Lung (tissue), 12 donors: Measurements from ENCODE around the gene FAM13A. TPM values are rescaled to one million over a fixed set of nuclear protein-coding genes. Genes with fewer than 3 reads are reported as not detected.
A peak's percentile ranks its signal among the peaks of the same experiment; 100 is the strongest.

Source experiments
- ATAC-seq: fragments of 200-7000 bp; cut with Tn5 transposase; one replicate; pipeline ENCODE4 v1.9.1; 2020; ENCODE audit warnings: moderate number of reproducible peaks; ENCODE audit not compliant: insufficient read depth, low FRiP score
- DNase-seq, 3 donors: peaks; one replicate each; pipeline ENCODE4 v3.0.0-alpha.2; 2013 to 2017
- H3K27ac ChIP-seq, 2 donors: one replicate each; pipeline ENCODE4 v1.5.1; 2013; ENCODE audit warnings: mild to moderate bottlenecking in 2 of 2, moderate library complexity in 2 of 2, control low read depth in 1 of 2, inconsistent platforms in 1 of 2, low read depth in 1 of 2, low read length in 1 of 2
- H3K27me3 ChIP-seq, 3 donors: one replicate each; pipeline ENCODE4 v1.5.1; 2013; ENCODE audit warnings: low read length in 2 of 3; ENCODE audit not compliant: control insufficient read depth in 3 of 3, insufficient read depth in 3 of 3
- H3K36me3 ChIP-seq, 4 donors: one replicate each; pipeline ENCODE4 v1.5.1; 2013; ENCODE audit warnings: low read length in 4 of 4, mild to moderate bottlenecking in 1 of 4, moderate library complexity in 1 of 4; ENCODE audit not compliant: control insufficient read depth in 4 of 4, insufficient read depth in 4 of 4
- H3K4me1 ChIP-seq, 5 donors: one replicate each; pipeline ENCODE4 v1.5.1; 2013; ENCODE audit warnings: low read length in 5 of 5, mild to moderate bottlenecking in 2 of 5, moderate library complexity in 1 of 5; ENCODE audit not compliant: control insufficient read depth in 5 of 5, insufficient read depth in 5 of 5
- H3K4me3 ChIP-seq: one replicate; pipeline ENCODE4 v1.5.1; 2013; ENCODE audit warnings: mild to moderate bottlenecking, control low read depth, moderate library complexity
- H3K9ac ChIP-seq, 2 donors: one replicate each; pipeline ENCODE4 v1.5.1; 2013; ENCODE audit warnings: low read length in 2 of 2, control low read depth in 1 of 2; ENCODE audit not compliant: insufficient read depth in 1 of 2
- H3K9me3 ChIP-seq, 4 donors: one replicate each; pipeline ENCODE4 v1.5.1; 2013; ENCODE audit warnings: low read length in 3 of 4, mild to moderate bottlenecking in 1 of 4, moderate library complexity in 1 of 4; ENCODE audit not compliant: control insufficient read depth in 4 of 4, insufficient read depth in 3 of 4
- WGBS, 2 donors: extraction: QIAGEN DNeasy Blood & Tissue Kit; methylation state at CpG; one replicate each; pipeline ENCODE4 v1.1.7; 2013; 5-methylcytosine and 5-hydroxymethylcytosine counted together
- polyA plus RNA-seq, 2 donors: library from polyadenylated mRNA; stranded (reverse); fragments of 200-250 nt; gene quantifications; one replicate each; pipeline ENCODE4 v1.2.1, GENCODE V29; 2013
- total RNA-seq, 2 donors: library from RNA; depleted of rRNA in 1 of 2; stranded (reverse); fragments of >200 nt in 1 of 2; gene quantifications; one replicate each; pipeline ENCODE4 v1.2.1, GENCODE V29; 2014 to 2021
- TF ChIP-seq, protein P1 (sequence below): IDR thresholded peaks from 2 replicates; pipeline ENCODE4 v1.5.1; 2012; ENCODE audit warnings: mild to moderate bottlenecking; ENCODE audit errors: control extremely low read depth, extremely low read depth
- donor health status: control.
- donor health status: control.
- donor health status: Bipolar disorder and iron deficiency.
- donor health status: healthy.
- donor health status: DM: yes; HTN: yes; CAD: no.

Gene FAM13A
- total and polyA plus RNA-seq, 4 donors = 9.2 to 122 (median 29.3) TPM

DNA sequence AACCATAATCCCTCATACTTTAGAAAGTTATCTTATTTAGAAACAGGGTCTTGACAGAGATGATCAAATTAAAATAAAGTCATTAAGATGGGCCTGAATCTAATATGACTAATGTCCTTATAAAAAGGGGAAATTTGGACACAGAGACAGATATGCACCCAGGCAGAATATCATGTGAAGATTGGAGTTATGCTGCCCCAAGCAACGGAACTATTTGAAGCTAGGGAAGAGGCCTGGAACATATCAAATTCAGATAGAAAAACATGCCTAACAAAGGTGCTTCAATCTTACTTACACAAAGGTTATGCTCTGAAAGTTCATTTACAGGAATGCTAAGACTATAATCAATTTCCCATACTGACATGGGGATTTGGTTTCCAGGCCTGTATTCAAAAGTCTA, 246.7 kb downstream of the FAM13A start:
- no peak for ATAC-seq
- no peaks in the 10 kb centered on the region for H3K9me3 ChIP-seq

DNA sequence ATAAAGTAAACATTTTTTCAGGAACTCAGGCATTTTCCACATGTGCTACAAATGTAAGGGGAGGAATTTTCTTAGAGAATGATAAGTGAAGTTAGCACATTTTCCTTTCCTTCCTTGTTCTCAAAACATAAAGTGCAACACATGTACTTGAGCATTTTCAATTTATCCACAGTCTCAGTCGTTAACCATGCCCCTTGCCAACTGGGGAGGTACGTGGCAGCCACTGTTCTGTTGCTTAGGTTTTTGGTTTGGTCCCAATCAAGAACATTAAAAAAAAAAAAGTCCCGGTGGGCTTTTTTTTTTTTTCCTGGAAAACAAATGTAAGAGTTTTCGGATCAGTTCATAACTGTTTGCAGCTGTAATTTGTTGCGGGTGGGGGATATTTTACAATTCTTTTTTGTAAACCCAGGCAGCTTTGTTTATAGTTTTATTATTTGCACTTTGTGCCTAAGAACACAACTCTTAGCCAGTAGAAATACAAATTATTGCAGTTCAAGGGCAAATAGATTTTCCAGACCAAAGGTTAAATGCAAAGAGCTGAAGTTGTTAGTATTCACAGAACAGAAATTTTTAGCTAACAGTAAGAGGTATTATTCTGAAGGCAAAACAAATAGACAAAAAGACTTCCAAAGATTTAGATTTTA, 247.3 kb downstream of the FAM13A start:
- DNase-seq (peak; percentile 44 to 74 (median 74)), ATAC-seq (no peak)
- WGBS, 2 donors = 59 to 73% methylated on average over 5 of the region's 5 CpGs
- Histone ChIP-seq H3K27me3 (no peaks in the 10 kb centered on the region), H3K4me1 (peaks cover 3 to 58% (median 22%) of the 10 kb centered on the region in 5 donors), H3K4me3 (no peak overlapping the region), H3K36me3 (no peaks in the 10 kb centered on the region), H3K27ac (no peak overlapping the region), H3K9ac (peak overlapping the region in 1 of 2 donors; percentile 73), H3K9me3 (no peaks in the 10 kb centered on the region)
- TF ChIP-seq, protein P1, sequence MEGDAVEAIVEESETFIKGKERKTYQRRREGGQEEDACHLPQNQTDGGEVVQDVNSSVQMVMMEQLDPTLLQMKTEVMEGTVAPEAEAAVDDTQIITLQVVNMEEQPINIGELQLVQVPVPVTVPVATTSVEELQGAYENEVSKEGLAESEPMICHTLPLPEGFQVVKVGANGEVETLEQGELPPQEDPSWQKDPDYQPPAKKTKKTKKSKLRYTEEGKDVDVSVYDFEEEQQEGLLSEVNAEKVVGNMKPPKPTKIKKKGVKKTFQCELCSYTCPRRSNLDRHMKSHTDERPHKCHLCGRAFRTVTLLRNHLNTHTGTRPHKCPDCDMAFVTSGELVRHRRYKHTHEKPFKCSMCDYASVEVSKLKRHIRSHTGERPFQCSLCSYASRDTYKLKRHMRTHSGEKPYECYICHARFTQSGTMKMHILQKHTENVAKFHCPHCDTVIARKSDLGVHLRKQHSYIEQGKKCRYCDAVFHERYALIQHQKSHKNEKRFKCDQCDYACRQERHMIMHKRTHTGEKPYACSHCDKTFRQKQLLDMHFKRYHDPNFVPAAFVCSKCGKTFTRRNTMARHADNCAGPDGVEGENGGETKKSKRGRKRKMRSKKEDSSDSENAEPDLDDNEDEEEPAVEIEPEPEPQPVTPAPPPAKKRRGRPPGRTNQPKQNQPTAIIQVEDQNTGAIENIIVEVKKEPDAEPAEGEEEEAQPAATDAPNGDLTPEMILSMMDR = no peak

More for the DNA sequence above, 246.7 kb downstream of the FAM13A start:
- H3K27me3 ChIP-seq = no peaks in the 10 kb centered on the region
- no peak overlapping the region for H3K4me3 ChIP-seq
- TF ChIP-seq, protein P1 = no peak
- no peak for DNase-seq
- WGBS, 2 donors = 80 to 94% methylated on average over 1 of the region's 1 CpG
- no peak overlapping the region for H3K27ac ChIP-seq
- H3K9ac ChIP-seq = no peak overlapping the region
- peaks cover 3 to 58% (median 22%) of the 10 kb centered on the region in 5 donors for H3K4me1 ChIP-seq
- H3K36me3 ChIP-seq = no peaks in the 10 kb centered on the region

DNA sequence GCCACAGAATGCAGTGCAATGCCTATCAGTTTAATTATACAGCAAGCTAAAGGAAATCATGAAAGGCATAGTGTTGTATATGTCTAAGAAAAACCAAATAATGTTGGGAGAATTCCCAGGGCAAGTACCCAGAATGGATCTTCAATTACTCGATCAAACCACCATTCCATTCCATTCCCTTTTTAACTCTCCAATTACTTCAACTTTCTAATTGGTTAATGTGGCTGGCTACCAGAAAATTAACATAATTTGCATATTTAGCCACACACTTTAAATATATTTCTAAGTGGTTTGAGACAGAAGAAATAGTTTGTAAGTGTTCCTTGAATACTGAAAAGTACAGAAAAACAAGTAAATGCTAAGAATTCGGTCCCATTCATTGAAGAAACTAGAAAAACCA, 247.9 kb downstream of the FAM13A start:
- H3K4me3 ChIP-seq = no peak overlapping the region
- no peaks in the 10 kb centered on the region for H3K36me3 ChIP-seq
- peaks cover 3 to 54% (median 22%) of the 10 kb centered on the region in 5 donors for H3K4me1 ChIP-seq
- DNase-seq = peak in 2 of 3 donors; percentile 40 to 51
- no peak overlapping the region for H3K27ac ChIP-seq
- H3K9ac ChIP-seq = no peak overlapping the region
- TF ChIP-seq, protein P1 = no peak
- ATAC-seq = no peak
- H3K9me3 ChIP-seq = no peaks in the 10 kb centered on the region
- WGBS, 2 donors = 77 to 87% methylated on average over 2 of the region's 2 CpGs
- no peaks in the 10 kb centered on the region for H3K27me3 ChIP-seq

DNA sequence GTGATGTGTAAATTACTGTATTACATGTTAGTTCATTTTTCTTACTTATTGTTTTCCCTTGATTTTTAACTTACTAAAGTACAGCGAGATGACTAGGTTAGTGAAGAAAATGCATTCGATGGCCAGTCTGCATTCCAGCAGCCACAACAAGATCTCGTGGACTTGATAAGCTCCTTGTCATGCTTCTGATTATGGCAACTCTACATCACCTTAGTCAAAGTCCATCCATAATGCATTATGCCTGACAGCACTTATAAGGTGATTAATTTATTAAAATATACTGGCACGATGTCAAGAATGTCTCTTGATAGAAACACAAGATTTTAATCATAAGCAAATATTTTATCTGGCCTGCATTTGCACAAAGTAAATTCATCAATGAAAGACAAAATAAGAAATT, 249.5 kb downstream of the FAM13A start:
- 54 to 73% methylated on average over 4 of the region's 4 CpGs for WGBS, 2 donors
- ATAC-seq (no peak), DNase-seq (no peak)
- TF ChIP-seq, protein P1 = no peak
- Histone ChIP-seq H3K4me1 (peaks cover 5 to 48% (median 23%) of the 10 kb centered on the region in 5 donors), H3K27me3 (no peaks in the 10 kb centered on the region), H3K4me3 (no peak overlapping the region), H3K9ac (no peak overlapping the region), H3K27ac (no peak overlapping the region), H3K36me3 (peaks cover 0 to 4% (median 0%) of the 10 kb centered on the region in 4 donors), H3K9me3 (no peaks in the 10 kb centered on the region)
